ENCODE results near the gene COL1A1.

Gene COL1A1

DNA sequence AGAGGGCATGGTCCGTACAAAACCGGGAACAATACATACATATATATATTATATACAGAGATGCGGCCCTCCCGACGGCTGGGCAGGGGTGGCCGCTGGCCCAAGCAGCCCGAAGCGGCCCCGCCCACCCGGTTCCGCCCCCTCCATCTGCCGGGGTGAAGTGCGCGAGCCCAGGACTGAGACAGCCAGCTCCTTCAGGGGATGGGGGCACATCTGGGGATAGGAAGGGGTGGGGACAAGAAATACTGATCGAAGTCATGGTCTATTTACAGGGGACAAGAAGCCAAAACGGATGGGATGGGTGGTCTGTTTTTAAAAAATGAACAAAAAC lies 67.7 kb downstream of the COL1A1 start:
- no peak for DNase-seq (ENCODE audit: low read depth in 1 of 2, low spot score in 1 of 2)
- Histone ChIP-seq H3K27me3 (ENCODE audit: insufficient read depth, poor library complexity, severe bottlenecking) (peaks cover 19% of the 10 kb centered on the region), H3K4me3 (replicated peaks; ENCODE audit: insufficient read depth, low read length) (no peak overlapping the region), H3K27ac (replicated peaks) (no peak overlapping the region)
- TF ChIP-seq SPI1 (IDR thresholded peaks at IDR 0.05; ENCODE audit: borderline replicate concordance, low read depth) (no peak), POLR2AphosphoS5 (IDR thresholded peaks at IDR 0.05; ENCODE audit: low read depth) (no peak), GABPA (IDR thresholded peaks at IDR 0.05; ENCODE audit: low read depth) (no peak)
- TF ChIP-seq, protein P1, sequence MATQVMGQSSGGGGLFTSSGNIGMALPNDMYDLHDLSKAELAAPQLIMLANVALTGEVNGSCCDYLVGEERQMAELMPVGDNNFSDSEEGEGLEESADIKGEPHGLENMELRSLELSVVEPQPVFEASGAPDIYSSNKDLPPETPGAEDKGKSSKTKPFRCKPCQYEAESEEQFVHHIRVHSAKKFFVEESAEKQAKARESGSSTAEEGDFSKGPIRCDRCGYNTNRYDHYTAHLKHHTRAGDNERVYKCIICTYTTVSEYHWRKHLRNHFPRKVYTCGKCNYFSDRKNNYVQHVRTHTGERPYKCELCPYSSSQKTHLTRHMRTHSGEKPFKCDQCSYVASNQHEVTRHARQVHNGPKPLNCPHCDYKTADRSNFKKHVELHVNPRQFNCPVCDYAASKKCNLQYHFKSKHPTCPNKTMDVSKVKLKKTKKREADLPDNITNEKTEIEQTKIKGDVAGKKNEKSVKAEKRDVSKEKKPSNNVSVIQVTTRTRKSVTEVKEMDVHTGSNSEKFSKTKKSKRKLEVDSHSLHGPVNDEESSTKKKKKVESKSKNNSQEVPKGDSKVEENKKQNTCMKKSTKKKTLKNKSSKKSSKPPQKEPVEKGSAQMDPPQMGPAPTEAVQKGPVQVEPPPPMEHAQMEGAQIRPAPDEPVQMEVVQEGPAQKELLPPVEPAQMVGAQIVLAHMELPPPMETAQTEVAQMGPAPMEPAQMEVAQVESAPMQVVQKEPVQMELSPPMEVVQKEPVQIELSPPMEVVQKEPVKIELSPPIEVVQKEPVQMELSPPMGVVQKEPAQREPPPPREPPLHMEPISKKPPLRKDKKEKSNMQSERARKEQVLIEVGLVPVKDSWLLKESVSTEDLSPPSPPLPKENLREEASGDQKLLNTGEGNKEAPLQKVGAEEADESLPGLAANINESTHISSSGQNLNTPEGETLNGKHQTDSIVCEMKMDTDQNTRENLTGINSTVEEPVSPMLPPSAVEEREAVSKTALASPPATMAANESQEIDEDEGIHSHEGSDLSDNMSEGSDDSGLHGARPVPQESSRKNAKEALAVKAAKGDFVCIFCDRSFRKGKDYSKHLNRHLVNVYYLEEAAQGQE (IDR thresholded peaks at IDR 0.05; ENCODE audit: insufficient replicate concordance, low read depth) = no peak
- TF ChIP-seq, protein P2, sequence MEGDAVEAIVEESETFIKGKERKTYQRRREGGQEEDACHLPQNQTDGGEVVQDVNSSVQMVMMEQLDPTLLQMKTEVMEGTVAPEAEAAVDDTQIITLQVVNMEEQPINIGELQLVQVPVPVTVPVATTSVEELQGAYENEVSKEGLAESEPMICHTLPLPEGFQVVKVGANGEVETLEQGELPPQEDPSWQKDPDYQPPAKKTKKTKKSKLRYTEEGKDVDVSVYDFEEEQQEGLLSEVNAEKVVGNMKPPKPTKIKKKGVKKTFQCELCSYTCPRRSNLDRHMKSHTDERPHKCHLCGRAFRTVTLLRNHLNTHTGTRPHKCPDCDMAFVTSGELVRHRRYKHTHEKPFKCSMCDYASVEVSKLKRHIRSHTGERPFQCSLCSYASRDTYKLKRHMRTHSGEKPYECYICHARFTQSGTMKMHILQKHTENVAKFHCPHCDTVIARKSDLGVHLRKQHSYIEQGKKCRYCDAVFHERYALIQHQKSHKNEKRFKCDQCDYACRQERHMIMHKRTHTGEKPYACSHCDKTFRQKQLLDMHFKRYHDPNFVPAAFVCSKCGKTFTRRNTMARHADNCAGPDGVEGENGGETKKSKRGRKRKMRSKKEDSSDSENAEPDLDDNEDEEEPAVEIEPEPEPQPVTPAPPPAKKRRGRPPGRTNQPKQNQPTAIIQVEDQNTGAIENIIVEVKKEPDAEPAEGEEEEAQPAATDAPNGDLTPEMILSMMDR (IDR thresholded peaks at IDR 0.05; ENCODE audit: insufficient read depth, low read length) = no peak

Measured in HL-60 (cell line).